ENCODE data around the gene GOLGA6D.
"Not testable (repeated sequence)": the region's sequence is repeated elsewhere in the genome, so short reads cannot be mapped to it uniquely, and the experiment has no call there.

Gene GOLGA6D, protein sequence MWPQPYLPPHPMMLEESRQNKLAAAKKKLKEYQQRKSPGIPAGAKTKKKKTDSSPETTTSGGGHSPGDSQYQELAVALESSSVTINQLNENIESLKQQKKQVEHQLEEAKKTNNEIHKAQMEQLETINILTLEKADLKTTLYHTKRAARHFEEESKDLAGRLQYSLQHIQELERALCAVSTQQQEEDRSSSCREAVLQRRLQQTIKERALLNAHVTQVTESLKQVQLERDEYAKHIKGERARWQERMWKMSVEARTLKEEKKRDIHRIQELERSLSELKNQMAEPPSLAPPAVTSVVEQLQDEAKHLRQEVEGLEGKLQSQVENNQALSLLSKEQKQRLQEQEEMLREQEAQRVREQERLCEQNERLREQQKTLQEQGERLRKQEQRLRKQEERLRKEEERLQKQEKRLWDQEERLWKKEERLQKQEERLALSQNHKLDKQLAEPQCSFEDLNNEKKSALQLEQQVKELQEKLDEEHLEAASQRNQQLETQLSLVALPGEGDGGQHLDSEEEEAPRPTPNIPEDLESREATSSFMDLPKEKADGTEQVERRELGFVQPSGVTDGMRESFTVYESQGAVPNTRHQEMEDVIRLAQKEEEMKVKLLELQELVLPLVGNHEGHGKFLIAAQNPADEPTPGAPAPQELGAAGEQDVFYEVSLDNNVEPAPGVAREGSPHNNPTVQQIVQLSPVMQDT

GRCh38 chr15:75282572-75282971 is at the start of gene GOLGA6D:
Gene GOLGA6D (plus strand): TSS chr15:75282835. CDS start chr15:75282876, 41 bp downstream.
- in situ Hi-C loops (cut with HindIII; ENCODE audit: low sequenced_read_pairs) = not testable (repeated sequence)

DNA sequence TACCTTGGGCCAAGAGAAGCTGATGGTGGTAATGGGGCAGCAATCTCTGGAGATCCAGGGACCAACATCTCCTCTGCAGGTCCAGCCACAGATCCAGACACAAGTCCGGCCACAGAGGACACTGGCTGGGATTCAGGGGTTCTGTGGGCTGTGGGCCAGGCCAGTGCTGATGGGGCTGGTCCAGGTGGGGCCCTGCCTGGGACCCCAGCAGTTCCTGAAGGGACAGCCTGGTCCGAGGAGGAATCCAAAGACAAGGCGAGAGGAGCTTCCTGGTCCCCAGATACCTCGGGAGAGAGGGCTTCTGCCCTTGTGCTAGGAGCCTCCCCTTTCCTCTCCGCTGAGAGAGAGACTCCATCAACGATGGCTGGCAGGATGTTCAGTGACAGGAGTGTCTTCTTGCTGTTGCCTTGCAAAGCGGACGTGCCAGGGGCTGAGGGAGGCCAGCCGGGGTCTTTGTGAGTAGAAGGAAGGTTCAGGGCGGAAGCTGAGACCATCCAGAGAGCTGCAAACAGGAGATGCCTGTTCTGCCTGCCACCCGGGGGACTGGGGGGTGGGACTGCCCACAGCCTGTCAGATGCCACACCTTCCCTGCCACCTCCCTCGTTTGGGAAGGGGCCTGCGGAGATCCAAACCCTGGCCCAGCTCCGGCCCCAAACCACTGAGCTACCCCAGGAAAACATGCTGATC is 49.0 kb upstream of the GOLGA6D start:
- in situ Hi-C loops (cut with HindIII; ENCODE audit: low sequenced_read_pairs) = no loop called here

DNA sequence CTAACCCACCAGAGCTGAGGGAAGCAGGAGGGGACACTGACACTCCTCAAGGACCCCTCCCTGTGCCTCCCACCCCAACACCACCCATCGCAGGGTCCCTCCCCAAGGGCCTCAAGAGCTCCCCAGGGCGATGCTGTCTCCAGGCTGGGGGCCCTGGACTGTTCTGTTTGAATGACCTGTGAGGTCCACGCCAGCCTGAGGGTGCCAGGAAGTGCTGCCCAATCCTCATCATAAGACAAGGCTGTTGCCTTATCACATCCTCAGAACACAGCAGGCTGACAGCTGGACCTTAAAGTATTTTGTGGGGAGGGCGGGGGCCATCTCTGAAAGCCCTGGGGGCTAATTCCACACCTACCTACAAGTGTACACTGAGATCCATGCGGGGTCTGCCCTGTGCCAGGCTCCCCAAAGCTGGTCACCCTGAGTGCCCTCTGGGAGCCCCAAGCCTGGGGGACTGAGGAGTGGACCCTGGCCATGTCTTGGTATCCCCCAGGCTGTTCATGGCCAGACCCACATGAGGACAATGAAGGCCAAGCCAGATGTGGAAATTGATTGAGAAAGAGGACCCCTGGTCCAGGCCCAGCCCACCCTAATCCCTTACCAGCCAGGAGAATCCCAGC is 48.3 kb upstream of the GOLGA6D start:
- in situ Hi-C loops (cut with HindIII; ENCODE audit: low sequenced_read_pairs) = no loop called here

- in situ Hi-C loops (cut with HindIII; ENCODE audit: low sequenced_read_pairs) = no loop called here
These were observed 47.5 kb upstream of the GOLGA6D start for GRCh38 chr15:75235051-75235673.

- in situ Hi-C loops (cut with HindIII; ENCODE audit: low sequenced_read_pairs) = no loop called here
These were observed 46.6 kb upstream of the GOLGA6D start for GRCh38 chr15:75235760-75236729.

GRCh38 chr15:75237316-75237982 is 45.2 kb upstream of the GOLGA6D start:
- in situ Hi-C loops (cut with HindIII; ENCODE audit: low sequenced_read_pairs) = no loop called here

DNA sequence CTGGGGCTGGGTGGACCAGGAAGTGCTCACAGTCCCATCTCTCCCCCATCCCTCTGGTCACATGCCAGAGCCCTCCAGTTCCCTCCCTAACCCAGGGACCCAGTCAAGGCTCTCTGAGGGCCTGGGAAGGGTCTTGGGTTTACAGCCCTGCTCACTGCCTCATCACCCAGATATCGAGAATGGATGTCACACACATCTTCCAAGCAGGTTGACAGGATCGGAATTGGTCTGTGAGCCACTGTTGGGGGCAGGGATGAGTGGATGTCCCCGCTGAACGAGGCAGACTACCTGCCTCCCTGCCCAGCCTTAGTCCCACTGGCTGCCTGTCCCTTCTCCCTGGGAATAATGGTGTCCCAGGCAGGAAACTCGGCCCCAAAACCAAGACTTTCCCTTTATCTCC is 44.5 kb upstream of the GOLGA6D start:
- in situ Hi-C loops (cut with HindIII; ENCODE audit: low sequenced_read_pairs) = no loop called here

DNA sequence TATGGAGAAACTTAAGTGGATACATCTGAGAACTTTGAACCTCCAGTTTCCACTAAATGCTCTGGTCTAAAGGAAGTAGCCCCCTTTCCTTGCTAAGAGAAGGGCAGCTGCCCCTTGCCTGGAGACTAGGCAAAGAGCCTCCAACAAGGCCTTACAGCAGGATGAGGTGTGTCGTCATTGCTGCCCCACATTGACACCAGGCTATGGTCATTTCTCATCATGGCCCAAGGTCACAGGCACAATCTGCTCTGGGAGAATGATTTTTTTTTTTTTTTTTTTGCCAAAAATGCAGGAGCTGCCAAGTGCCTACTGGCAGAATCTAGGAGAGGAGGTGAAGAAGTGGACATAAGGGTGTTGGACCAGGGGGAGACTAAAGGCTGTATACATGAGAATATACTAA is 36.9 kb upstream of the GOLGA6D start:
- in situ Hi-C loops (cut with HindIII; ENCODE audit: low sequenced_read_pairs) = not testable (repeated sequence)

DNA sequence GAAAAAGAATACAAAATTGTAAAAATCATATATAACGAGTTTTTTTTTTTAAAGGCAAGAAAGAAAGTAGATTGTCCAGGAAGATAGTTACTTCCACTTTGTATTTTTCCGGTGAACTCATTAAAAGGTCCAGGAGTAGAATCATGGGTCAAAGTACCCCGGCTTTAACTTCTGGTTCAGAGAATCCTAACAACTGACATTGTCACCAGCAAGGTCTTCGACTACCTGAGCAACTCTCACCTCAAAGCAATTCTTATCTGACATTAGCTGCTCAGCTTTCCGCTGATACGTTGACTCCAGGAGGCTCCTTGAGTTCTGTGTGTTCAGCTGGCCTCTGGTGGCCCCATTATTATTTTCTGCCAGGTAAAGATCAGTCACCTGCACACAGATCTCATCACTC is 33.6 kb upstream of the GOLGA6D start:
- in situ Hi-C loops (cut with HindIII; ENCODE audit: low sequenced_read_pairs) = not testable (repeated sequence)

DNA sequence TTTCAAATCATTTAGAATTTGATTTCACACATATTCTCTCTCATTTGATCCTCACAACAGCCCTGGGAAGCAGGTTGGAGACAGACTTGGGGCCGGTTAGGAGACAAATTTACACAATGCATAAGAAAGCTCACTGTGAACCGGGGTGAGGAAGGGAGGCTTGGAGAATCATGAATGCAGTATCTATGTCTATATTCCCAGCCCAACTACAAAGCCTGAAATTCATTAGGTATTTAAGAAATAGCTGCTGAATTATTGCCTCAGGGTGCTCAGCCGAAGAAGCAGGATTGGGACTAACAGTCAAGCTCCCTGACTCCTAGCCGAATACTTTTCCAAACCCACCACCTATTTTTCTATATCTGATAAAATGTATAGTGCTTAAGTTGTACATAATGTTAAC is 32.9 kb upstream of the GOLGA6D start:
- in situ Hi-C loops (cut with HindIII; ENCODE audit: low sequenced_read_pairs) = no loop called here

GRCh38 chr15:75251343-75251742 is 31.3 kb upstream of the GOLGA6D start:
- in situ Hi-C loops (cut with HindIII; ENCODE audit: low sequenced_read_pairs) = not testable (repeated sequence)

DNA sequence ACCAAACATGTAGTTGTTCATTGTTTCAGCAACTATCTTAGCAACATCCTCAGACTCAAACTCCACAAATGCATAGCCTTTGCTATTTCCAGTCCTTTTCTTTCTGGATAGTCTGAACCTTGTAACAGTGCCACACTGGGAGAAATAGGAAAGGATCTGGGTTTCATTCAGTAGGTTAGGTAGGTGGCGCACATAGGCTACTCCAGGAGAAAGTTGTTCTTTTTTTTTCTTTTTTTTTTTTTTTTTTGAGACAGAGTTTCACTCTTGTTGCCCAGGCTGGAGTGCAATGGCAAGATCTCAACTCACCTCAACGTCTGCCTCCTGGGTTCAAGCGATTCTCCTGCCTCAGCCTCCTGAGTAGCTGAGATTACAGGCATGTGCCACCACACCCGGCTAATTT is 30.4 kb upstream of the GOLGA6D start:
- in situ Hi-C loops (cut with HindIII; ENCODE audit: low sequenced_read_pairs) = not testable (repeated sequence)

DNA sequence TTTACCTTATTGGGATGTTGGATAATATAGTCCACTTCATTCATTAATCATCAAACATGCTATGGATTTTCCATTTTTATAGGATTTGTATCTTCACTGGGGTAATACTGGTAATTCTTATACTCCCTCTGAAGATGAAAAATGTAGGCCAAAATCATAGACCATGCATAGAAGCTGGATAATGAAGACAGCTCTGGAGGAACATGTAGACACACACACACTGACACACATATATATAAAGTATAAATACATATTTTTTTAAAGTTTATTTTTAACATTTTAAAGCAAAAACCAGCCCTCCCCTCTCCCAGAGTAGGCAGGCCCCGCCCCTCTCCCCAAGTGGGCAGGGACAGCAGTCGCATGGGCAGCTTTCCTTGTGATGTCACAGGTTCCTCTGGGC is 24.6 kb upstream of the GOLGA6D start, which contains the start of gene GOLGA6C:
Gene GOLGA6C, plus strand, starts transcription at position 301 of the 400 bp plus-strand sequence. CDS start 265 bp downstream, outside the sequence.
- in situ Hi-C loops (cut with HindIII; ENCODE audit: low sequenced_read_pairs) = not testable (repeated sequence)

- in situ Hi-C loops (cut with HindIII; ENCODE audit: low sequenced_read_pairs) = not testable (repeated sequence)
These were observed 23.9 kb upstream of the GOLGA6D start for GRCh38 chr15:75258620-75259343.

GRCh38 chr15:75259873-75260272 is 22.8 kb upstream of the GOLGA6D start:
- in situ Hi-C loops (cut with HindIII; ENCODE audit: low sequenced_read_pairs) = not testable (repeated sequence)

GRCh38 chr15:75273751-75274359 is 8.8 kb upstream of the GOLGA6D start:
- in situ Hi-C loops (cut with HindIII; ENCODE audit: low sequenced_read_pairs) = not testable (repeated sequence)

DNA sequence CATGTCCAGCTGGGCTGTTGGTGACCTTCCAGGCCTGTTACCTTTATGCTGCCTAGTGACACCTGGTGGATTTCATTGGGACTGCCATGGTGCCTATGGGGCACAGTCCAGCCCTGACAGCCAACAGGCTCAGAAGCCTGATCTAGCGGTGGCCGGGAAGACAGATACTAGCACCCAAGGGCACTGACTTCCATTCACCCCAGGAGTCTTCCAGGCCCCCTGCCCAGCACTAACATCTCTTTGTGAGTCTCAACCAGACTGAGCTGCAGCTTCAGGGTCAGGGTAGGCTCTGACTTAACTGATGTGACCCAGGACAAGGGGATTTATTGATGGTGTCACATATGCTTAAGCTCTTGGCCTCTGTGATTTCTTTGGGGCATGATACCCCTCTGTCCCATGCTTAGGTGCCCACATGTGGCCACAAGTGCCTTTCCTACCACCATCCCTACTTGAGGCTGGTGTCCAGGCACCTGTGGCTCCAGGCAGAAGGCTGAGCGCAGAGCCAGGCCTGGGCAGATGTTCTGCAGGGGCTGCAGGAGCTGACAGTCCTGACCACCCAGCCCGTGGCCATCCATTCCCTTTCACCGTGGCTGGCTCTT is 8.0 kb upstream of the GOLGA6D start:
- in situ Hi-C loops (cut with HindIII; ENCODE audit: low sequenced_read_pairs) = not testable (repeated sequence)

Measured in endothelial cell of hepatic sinusoid (primary cell).